Upper lobe of left lung (tissue), 4 donors: ENCODE data around the gene RPL10.

ENCODE experiments used
- CTCF ChIP-seq, 6 experiments: fragments of 450-650 bp in 4 of 6; fragments of 200-600 bp in 2 of 6; sonication (generic) in 2 of 6; IDR thresholded peaks; one replicate each; pipeline ENCODE4 v1.5.1; 2016 to 2019; ENCODE audit warnings: antibody characterized with exemption in 6 of 6
- EP300 ChIP-seq, 4 donors: sonication (generic); formaldehyde crosslinking; IDR thresholded peaks; one replicate each; pipeline ENCODE4 v1.5.1; 2017; ENCODE audit warnings: antibody characterized with exemption in 4 of 4, control low read depth in 2 of 4
- POLR2A ChIP-seq, 4 donors: fragments of 450-650 bp; IDR thresholded peaks; one replicate each; pipeline ENCODE4 v1.5.1; 2016 to 2017; ENCODE audit warnings: antibody characterized with exemption in 4 of 4, mild to moderate bottlenecking in 2 of 4

- TF ChIP-seq EP300 (IDR thresholded peaks at IDR 0.05): no peak
- no peak for TF ChIP-seq CTCF (IDR thresholded peaks at IDR 0.05)
- no peak for TF ChIP-seq POLR2A (IDR thresholded peaks at IDR 0.05)
Measured at GRCh38 chrX:154403192-154403591, 5.0 kb downstream of the RPL10 start.
